Keratinocyte (primary cell): ENCODE data around the gene NUP98. TPM values are rescaled to one million over a fixed set of nuclear protein-coding genes. Genes with fewer than 3 reads are reported as not detected.
A peak's percentile ranks its signal among the peaks of the same experiment; 100 is the strongest.

ENCODE experiments used
- DNase-seq: peaks from one replicate; pipeline ENCODE4 v3.0.0-alpha.2; 2011; ENCODE audit warnings: low read depth, missing footprints, low spot score
- FAIRE-seq: peaks from 2 replicates; lab custom pipeline; 2011; peaks lifted over from hg19 to GRCh38; lab: Jason Lieb, UNC
- H2AFZ ChIP-seq: 2 replicates; pipeline ENCODE4 v1.6.0; 2012; ENCODE audit warnings: low read length, control low read depth, inconsistent platforms; ENCODE audit not compliant: control insufficient read depth
- H3K27ac ChIP-seq: 2 replicates; pipeline ENCODE4 v1.5.1; 2011; ENCODE audit warnings: low read length; ENCODE audit not compliant: control insufficient read depth, insufficient read depth
- H3K27me3 ChIP-seq: 3 replicates; pipeline ENCODE4 v1.6.0; 2011; ENCODE audit warnings: low read length; ENCODE audit not compliant: control insufficient read depth, insufficient read depth; ENCODE audit errors: extremely low read depth
- H3K36me3 ChIP-seq, 2 experiments: 2 replicates in 1 of 2; 3 replicates in 1 of 2; pipeline ENCODE4 v1.5.1; 2011; ENCODE audit warnings: low read length in 2 of 2, mild to moderate bottlenecking in 1 of 2; ENCODE audit not compliant: control insufficient read depth in 2 of 2, insufficient read depth in 2 of 2; ENCODE audit errors: extremely low read depth in 1 of 2
- H3K4me1 ChIP-seq: 3 replicates; pipeline ENCODE4 v1.5.1; 2011; ENCODE audit warnings: low read length; ENCODE audit not compliant: control insufficient read depth, insufficient read depth; ENCODE audit errors: extremely low read depth
- H3K4me2 ChIP-seq: 3 replicates; pipeline ENCODE4 v1.6.0; 2011; ENCODE audit warnings: low read depth, low read length; ENCODE audit not compliant: control insufficient read depth, insufficient read depth; ENCODE audit errors: extremely low read depth
- H3K4me3 ChIP-seq, 3 experiments: fragments of 200-600 bp in 1 of 3; sonication (generic) in 1 of 3; 2 replicates in 2 of 3; 3 replicates in 1 of 3; pipeline ENCODE4 v1.5.1; 2011 to 2016; ENCODE audit warnings: low read length in 3 of 3, mild to moderate bottlenecking in 3 of 3, control low read depth in 2 of 3, inconsistent platforms in 1 of 3, low read depth in 1 of 3, mixed read lengths in 1 of 3, mixed run types in 1 of 3, moderate library complexity in 1 of 3; ENCODE audit not compliant: control insufficient read depth in 2 of 3, insufficient read depth in 2 of 3; ENCODE audit errors: extremely low read depth in 1 of 3
- H3K79me2 ChIP-seq: 2 replicates; pipeline ENCODE4 v1.6.0; 2012; ENCODE audit warnings: low read length; ENCODE audit not compliant: control insufficient read depth, insufficient read depth
- H3K9ac ChIP-seq: 3 replicates; pipeline ENCODE4 v1.6.0; 2011; ENCODE audit warnings: low read length; ENCODE audit not compliant: control insufficient read depth, insufficient read depth; ENCODE audit errors: extremely low read depth
- H3K9me1 ChIP-seq: 3 replicates; pipeline ENCODE4 v1.6.0; 2011; ENCODE audit warnings: low read length; ENCODE audit not compliant: control insufficient read depth, insufficient read depth; ENCODE audit errors: extremely low read depth
- H3K9me3 ChIP-seq: 2 replicates; pipeline ENCODE4 v1.5.1; 2012; ENCODE audit warnings: low read depth, low read length; ENCODE audit not compliant: control insufficient read depth
- H4K20me1 ChIP-seq: 3 replicates; pipeline ENCODE4 v1.6.0; 2011; ENCODE audit warnings: low read length; ENCODE audit not compliant: control insufficient read depth, insufficient read depth; ENCODE audit errors: extremely low read depth
- CTCF ChIP-seq, 3 experiments: IDR thresholded peaks in 1 of 3; conservative IDR thresholded peaks in 1 of 3; optimal IDR thresholded peaks in 1 of 3; 2 replicates in 2 of 3; 3 replicates in 1 of 3; pipeline versions ENCODE3 to v1.5.1; 2011; ENCODE audit warnings: low read length in 3 of 3, mild to moderate bottlenecking in 3 of 3, moderate library complexity in 2 of 3, control low read depth in 1 of 3, inconsistent platforms in 1 of 3; ENCODE audit not compliant: insufficient read depth in 2 of 3; ENCODE audit errors: extremely low read depth in 1 of 3
- EZH2 ChIP-seq: IDR thresholded peaks from one replicate; pipeline ENCODE4 v1.6.1; 2012; ENCODE audit warnings: inconsistent platforms, mild to moderate bottlenecking, low read length, moderate library complexity
- dilution Hi-C: fragments of 300-500 bp; cut with MboI; formaldehyde crosslinking; loops from one replicate; pipeline ENCODE4 v1.7.0; 2020; ENCODE audit warnings: low sequenced_read_pairs; ENCODE audit not compliant: extremely low pct_ligation_motif_present
- polyA plus RNA-seq, 5 experiments: library from polyadenylated mRNA; depleted of rRNA in 3 of 5; stranded (reverse) in 3 of 5; stranded (forward) in 1 of 5; unstranded in 1 of 5; fragments of >200 nt; gene quantifications; 1 replicate in 1 of 5; 2 replicates in 3 of 5; 3 replicates in 1 of 5; pipeline versions ENCODE4 v1.2.1 to v1.2.3, GENCODE V29; 2011 to 2012; ENCODE audit warnings: missing spikeins in 2 of 5, low read depth in 1 of 5, low replicate concordance in 1 of 5

Gene NUP98
- polyA plus RNA-seq, 1 donor (not counting 4 experiments of a cell fraction or from before 2014, with no cell fraction given), result 66.9 TPM

- peaks cover 16% of the 10 kb centered on the region for H4K20me1 ChIP-seq
- H3K79me2 ChIP-seq, result peaks cover 99% of the 10 kb centered on the region
- peak; percentile 62 for FAIRE-seq
- H3K27ac ChIP-seq, result no peak overlapping the region
- DNase-seq, result no peak
- H3K9me3 ChIP-seq, result no peaks in the 10 kb centered on the region
- no peak overlapping the region for H3K4me3 ChIP-seq
- no peak overlapping the region for H3K4me2 ChIP-seq
- no peaks in the 10 kb centered on the region for H3K9me1 ChIP-seq
- dilution Hi-C loops, result no loop called here
- no peak overlapping the region for H3K9ac ChIP-seq
- no peaks in the 10 kb centered on the region for H3K4me1 ChIP-seq
- no peak overlapping the region for H2AFZ ChIP-seq
- H3K36me3 ChIP-seq, result peaks cover 3 to 4% of the 10 kb centered on the region in 2 experiments
- no peak for TF ChIP-seq CTCF (optimal IDR thresholded peaks at IDR 0.05 in 1 of 3, IDR thresholded peaks at IDR 0.05 in 1 of 3, conservative IDR thresholded peaks at IDR 0.05 in 1 of 3; ENCODE audit: extremely low read depth in 1 of 3, insufficient read depth in 2 of 3, low read length in 3 of 3)
- no peak for TF ChIP-seq EZH2
- no peaks in the 10 kb centered on the region for H3K27me3 ChIP-seq
These were observed 10.4 kb downstream of the NUP98 start for GRCh38 chr11:3786781-3787428.

GRCh38 chr11:3783611-3784010 lies 13.7 kb downstream of the NUP98 start:
- no peak for FAIRE-seq
- no peaks in the 10 kb centered on the region for H3K9me3 ChIP-seq
- no peak overlapping the region for H2AFZ ChIP-seq
- no peak for TF ChIP-seq CTCF (optimal IDR thresholded peaks at IDR 0.05 in 1 of 3, IDR thresholded peaks at IDR 0.05 in 1 of 3, conservative IDR thresholded peaks at IDR 0.05 in 1 of 3; ENCODE audit: extremely low read depth in 1 of 3, insufficient read depth in 2 of 3, low read length in 3 of 3)
- TF ChIP-seq EZH2, result no peak
- dilution Hi-C loops, result no loop called here
- no peaks in the 10 kb centered on the region for H3K27me3 ChIP-seq
- H3K9ac ChIP-seq, result no peak overlapping the region
- H3K36me3 ChIP-seq, result peaks cover 8% of the 10 kb centered on the region in 2 experiments
- peaks cover 80% of the 10 kb centered on the region for H3K79me2 ChIP-seq
- peaks cover 10% of the 10 kb centered on the region for H4K20me1 ChIP-seq
- DNase-seq, result no peak
- H3K27ac ChIP-seq, result no peak overlapping the region
- H3K4me2 ChIP-seq, result no peak overlapping the region
- no peak overlapping the region for H3K4me3 ChIP-seq
- no peaks in the 10 kb centered on the region for H3K4me1 ChIP-seq
- no peaks in the 10 kb centered on the region for H3K9me1 ChIP-seq
